ENCODE data around the gene UNC5B. TPM values are rescaled to one million over a fixed set of nuclear protein-coding genes. Genes with fewer than 3 reads are reported as not detected.

Gene UNC5B
- 0.13 and 0.34 TPM in 2 replicates for total RNA-seq (2014; rRNA removed)
- 0.53 TPM for polyA plus RNA-seq (2012)

GRCh38 chr10:71212318-71213126 is at the start of gene UNC5B:
Gene UNC5B (plus strand): TSS chr10:71212570. CDS start chr10:71212986, 416 bp downstream.
- peak; percentile 77 for DNase-seq (ENCODE audit: low read depth)

GRCh38 chr10:71173466-71173865 is 38.9 kb upstream of the UNC5B start:
- DNase-seq (ENCODE audit: low read depth) = no peak

DNA sequence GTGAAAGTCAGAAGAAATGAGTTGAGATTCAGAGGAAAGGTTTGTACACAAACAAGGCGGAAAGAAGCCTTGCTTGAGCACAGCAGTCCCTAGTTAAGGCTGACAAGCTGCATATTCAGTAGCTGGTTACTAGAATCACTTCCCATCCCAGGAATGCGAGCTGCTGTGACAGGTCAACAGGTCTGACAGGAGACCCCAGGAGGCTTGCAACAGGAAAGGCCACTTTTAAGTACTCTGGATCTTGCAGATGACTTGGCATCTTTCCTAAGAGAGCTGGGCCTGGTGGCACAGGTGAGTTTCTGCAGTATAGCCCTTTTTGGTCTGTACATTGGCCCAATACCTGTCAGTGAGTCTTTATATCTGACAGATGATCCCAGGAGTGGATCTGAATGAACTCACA is 35.7 kb upstream of the UNC5B start:
- DNase-seq (ENCODE audit: low read depth) = no peak

- DNase-seq (ENCODE audit: low read depth) = no peak
Measured at GRCh38 chr10:71177651-71178199, 34.6 kb upstream of the UNC5B start.

DNA sequence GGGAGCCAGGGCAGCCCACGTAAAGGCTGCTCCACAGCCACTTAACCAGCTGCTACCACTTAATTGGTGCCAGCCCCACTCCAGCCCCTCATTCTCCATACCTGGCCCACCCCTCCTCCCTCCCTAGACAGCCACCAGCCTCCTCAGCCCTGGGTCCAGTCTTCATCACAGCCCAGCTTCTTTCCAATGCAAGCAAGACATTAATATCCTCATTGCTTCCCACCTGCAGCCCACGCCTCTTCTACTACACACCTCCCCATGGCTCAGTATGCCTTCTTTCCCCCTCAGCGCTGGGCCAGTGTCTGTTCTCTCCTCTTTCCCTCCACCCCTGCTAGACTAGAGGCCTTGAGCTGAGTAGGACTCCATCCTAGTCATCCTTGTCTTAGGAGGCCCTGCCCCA is 33.5 kb upstream of the UNC5B start:
- no peak for DNase-seq (ENCODE audit: low read depth)

DNA sequence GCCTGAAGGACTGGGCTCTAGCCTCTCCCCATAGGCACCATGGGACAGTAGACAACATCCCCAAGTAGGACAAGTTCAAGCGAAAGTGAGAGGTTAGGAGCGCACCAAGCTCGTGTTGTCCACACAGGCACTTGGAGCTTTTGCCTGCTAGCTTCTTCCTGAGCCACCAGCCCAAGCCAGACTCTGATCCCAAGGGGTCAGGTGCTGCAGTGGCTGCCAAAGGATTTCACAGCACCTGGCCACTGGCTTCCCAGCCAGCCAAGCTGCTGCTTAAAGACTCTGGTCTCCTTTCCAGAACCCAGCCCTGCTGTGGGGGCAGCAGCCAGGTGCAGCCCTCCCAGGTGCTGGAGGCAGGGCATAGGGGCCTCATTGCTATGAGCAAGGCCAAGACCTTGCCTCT is 33.0 kb upstream of the UNC5B start:
- no peak for DNase-seq (ENCODE audit: low read depth)

- DNase-seq (ENCODE audit: low read depth) = no peak
Measured at GRCh38 chr10:71184421-71184820, 27.9 kb upstream of the UNC5B start.

DNA sequence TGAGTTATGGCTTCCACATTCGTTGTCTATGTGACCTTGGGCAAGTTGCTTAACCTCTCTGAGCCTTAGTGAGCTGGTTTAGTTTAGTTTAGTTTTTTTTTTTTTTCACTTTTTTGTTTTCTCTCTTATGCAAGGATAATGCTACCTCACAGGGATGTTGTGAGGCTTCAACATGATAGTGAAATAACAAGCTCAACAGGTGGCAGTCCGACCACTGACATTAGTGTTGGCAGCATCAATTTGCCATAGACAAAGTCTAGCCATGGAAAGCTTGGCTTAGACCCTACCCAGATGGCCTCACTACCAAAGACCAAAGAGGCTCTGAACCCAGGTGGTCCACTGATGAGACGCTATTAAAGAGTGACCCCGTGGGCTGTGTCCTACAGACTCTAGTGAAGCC is 27.2 kb upstream of the UNC5B start:
- no peak for DNase-seq (ENCODE audit: low read depth)

- no peak for DNase-seq (ENCODE audit: low read depth)
Measured at GRCh38 chr10:71187197-71187596, 25.2 kb upstream of the UNC5B start.

DNA sequence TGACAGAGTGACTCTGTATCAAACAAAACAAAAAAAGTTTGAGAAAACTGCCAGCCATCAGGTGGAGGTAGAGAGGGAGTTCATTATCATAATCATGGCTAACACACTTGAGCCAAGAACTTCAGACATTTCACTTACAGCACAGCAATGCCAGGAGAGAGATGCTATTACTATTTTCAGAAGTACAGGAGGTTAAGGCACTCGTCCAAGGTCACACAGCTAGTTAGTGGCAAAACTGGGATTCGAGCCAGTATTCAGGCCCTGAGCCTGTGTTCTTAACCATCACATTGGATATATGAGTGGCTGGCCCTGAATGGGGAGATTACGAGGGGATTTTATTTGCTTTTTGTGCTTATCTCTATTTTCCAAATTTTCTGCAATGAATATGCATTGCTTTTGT is 24.8 kb upstream of the UNC5B start:
- no peak for DNase-seq (ENCODE audit: low read depth)

DNA sequence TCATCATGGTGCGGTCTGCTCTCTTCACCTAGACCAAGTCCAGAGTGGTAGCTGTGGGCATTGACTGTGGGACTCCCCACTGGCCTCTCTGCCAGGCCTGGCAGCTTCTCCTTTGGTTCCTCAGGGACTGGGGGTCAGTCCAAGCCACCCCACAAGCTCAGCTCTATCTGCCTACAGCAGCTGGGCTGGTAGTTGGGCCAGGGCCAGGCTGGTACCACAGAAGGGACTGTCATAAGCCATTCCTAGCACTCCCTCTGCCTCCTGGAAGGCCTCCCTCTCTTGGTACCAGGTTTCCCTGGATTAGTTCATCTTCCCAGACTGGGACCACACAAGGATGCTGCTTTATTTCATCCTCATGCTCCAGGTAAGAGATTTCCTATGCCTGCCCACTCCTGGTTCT is 24.2 kb upstream of the UNC5B start:
- no peak for DNase-seq (ENCODE audit: low read depth)

DNA sequence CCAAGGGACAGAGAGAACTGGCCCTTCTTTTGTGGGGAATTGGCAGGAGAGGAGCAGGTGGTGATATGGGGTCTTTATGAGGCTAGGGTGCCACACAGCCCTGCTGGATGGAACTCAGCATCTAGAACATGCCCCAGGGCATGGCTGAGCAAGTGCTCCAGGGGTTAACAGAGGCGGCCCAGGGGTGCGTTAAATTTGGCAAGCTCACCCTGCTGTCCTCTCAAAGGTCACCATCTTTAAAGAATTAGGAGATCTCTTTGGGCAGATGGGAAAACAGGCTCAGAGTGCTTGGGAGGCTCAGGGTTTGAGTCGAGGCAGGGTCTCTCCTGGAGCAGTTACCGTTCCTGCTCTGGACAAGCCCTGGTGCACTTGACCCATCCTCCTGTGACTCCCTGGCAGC is 21.4 kb upstream of the UNC5B start:
- DNase-seq (ENCODE audit: low read depth) = no peak

DNA sequence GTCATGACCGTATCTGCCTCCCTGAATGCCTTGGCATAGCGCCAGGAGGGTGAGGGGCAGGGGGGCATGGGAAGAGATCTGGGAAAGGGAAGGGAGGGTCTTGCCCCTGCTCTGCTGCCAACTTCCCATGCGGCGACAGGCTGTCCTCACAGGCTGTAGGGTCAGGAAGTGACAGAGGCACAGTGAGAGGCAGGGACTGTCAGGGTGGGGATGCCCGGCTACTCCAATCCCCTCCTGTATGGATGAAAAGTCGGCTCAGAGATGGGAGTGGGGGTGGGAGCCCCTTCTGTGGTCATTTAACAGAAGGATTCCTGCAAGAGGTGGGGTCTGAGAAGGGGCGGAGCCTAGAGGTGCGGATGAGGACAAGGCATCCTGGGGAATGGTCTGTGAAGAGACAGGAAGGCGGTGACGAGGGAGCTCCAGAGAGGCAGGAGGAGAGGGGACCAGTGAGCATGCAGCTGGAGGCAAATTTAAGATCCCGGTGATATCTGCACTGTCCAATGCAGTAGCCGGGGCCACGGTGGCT is 20.8 kb upstream of the UNC5B start:
- DNase-seq (ENCODE audit: low read depth) = no peak

GRCh38 chr10:71193516-71193915 is 18.9 kb upstream of the UNC5B start:
- DNase-seq (ENCODE audit: low read depth) = no peak

GRCh38 chr10:71197955-71198354 is 14.4 kb upstream of the UNC5B start:
- no peak for DNase-seq (ENCODE audit: low read depth)

DNA sequence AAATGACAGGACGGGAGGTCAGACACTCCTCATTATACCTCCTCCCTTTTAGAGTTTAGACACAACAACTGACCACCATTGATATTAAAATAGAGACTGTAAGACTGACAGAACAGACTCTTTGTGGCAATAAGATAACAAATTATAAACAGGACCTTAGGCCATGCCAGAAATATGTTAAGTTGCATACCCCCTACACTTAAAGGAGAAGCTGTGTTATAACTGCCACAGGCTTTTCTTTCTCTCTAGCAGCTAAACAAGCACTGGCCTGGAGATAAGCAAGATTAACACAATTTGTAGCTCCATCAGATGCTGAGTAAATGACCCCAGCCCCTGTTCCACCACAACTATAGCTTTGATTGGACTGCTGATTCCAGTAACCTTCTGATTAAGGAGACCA is 10.5 kb upstream of the UNC5B start:
- DNase-seq (ENCODE audit: low read depth) = no peak

GRCh38 chr10:71202314-71202713 is 10.1 kb upstream of the UNC5B start:
- no peak for DNase-seq (ENCODE audit: low read depth)

DNA sequence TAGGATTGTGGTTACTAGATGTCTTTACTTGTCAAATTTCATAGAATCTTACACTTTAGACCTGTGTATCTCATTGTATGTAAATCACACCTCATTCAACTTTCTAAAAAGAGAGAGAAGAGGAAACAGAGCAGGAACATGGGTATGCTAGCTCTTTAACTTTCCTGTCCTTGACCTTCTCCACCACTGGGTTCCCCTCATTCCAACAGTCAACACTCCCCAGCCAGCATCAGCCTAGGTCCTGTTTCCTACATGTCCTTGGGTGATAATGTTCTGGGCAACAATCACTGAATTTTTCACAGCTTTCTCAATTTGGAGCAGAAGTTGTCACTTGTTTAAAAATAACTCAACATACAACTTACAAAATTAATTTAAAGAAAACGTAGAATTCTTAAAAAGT is 9.2 kb upstream of the UNC5B start:
- DNase-seq (ENCODE audit: low read depth) = no peak

DNA sequence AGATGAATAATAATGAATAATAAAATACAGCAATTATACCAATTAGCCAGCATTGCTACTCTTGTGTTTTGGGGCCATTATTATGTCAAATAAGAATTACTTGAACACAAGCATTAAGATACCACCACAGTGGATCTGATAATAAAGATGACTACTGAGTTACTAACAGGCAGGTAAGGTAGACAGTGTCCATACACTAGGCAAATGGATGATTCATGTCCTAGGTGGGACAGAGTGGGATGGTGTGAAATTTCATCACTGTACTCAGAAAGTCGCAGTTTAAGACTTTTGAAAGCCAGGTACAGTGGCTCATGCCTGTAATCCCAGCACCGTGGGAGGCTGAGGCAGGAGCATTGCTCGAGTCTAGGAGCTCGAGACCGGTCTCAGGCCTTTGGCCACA is 8.7 kb upstream of the UNC5B start:
- no peak for DNase-seq (ENCODE audit: low read depth)

GRCh38 chr10:71204746-71205145 is 7.6 kb upstream of the UNC5B start:
- DNase-seq (ENCODE audit: low read depth) = no peak

- no peak for DNase-seq (ENCODE audit: low read depth)
Measured at GRCh38 chr10:71205468-71205867, 6.9 kb upstream of the UNC5B start.

GRCh38 chr10:71206911-71207310 is 5.5 kb upstream of the UNC5B start:
- DNase-seq (ENCODE audit: low read depth) = no peak

DNA sequence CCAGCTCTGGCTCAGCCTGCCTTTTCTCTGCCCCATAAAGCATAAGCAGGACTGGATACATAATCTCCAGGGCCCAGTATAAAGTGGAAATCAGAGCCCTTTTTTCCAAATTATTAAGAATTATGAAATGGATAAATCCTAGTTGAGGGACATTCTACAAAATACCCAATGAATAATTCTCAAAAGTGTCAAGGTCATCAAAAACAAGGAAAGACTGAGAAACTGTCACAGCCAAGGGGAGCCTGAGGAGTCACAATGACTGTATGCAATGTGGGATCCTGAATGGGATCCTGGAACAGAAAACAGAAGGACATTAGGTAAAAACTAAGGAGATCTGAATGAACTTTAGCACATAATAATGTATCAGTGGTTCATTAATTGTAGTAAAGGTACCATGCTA is 4.8 kb upstream of the UNC5B start:
- no peak for DNase-seq (ENCODE audit: low read depth)
